H9 (cell line): ENCODE data around the gene ASTN2. TPM values are rescaled to one million over a fixed set of nuclear protein-coding genes. Genes with fewer than 3 reads are reported as not detected.

ENCODE experiments used
- DNase-seq: peaks from one replicate; pipeline ENCODE4 v3.0.0-alpha.2; 2017
- H2AFZ ChIP-seq: one replicate; pipeline ENCODE4 v1.6.1; 2013; ENCODE audit warnings: mild to moderate bottlenecking, low read length, control low read depth, moderate library complexity
- H2AK5ac ChIP-seq: 2 replicates; pipeline ENCODE4 v1.6.1; 2013; ENCODE audit warnings: low read length, control low read depth, mixed read lengths; ENCODE audit not compliant: insufficient read length
- H2BK120ac ChIP-seq: one replicate; pipeline ENCODE4 v1.6.1; 2013; ENCODE audit warnings: low read depth, mild to moderate bottlenecking, low read length, control low read depth, inconsistent platforms; ENCODE audit not compliant: poor library complexity, severe bottlenecking
- H2BK12ac ChIP-seq: 2 replicates; pipeline ENCODE4 v1.6.1; 2013; ENCODE audit warnings: low read length, control low read depth, mixed read lengths, low read depth; ENCODE audit not compliant: insufficient read length
- H2BK15ac ChIP-seq: 2 replicates; pipeline ENCODE4 v1.6.1; 2013; ENCODE audit warnings: low read depth, low read length, control low read depth
- H2BK20ac ChIP-seq: one replicate; pipeline ENCODE4 v1.6.1; 2013; ENCODE audit warnings: low read depth, mild to moderate bottlenecking, low read length, control low read depth, inconsistent platforms; ENCODE audit not compliant: poor library complexity, severe bottlenecking
- H2BK5ac ChIP-seq: 2 replicates; pipeline ENCODE4 v1.6.1; 2013; ENCODE audit warnings: low read length, control low read depth, mixed read lengths; ENCODE audit not compliant: insufficient read length
- H3K14ac ChIP-seq: 2 replicates; pipeline ENCODE4 v1.6.1; 2013; ENCODE audit warnings: low read length, control low read depth; ENCODE audit not compliant: insufficient read depth
- H3K18ac ChIP-seq: 2 replicates; pipeline ENCODE4 v1.6.1; 2013; ENCODE audit warnings: low read depth, mild to moderate bottlenecking, mixed read lengths, low read length, control low read depth; ENCODE audit not compliant: insufficient read length
- H3K23ac ChIP-seq: 2 replicates; pipeline ENCODE4 v1.6.1; 2013; ENCODE audit warnings: low read length, control low read depth, mixed read lengths, low read depth; ENCODE audit not compliant: insufficient read length
- H3K23me2 ChIP-seq: 2 replicates; pipeline ENCODE4 v1.6.1; 2013; ENCODE audit warnings: low read depth, mild to moderate bottlenecking, mixed read lengths, low read length, control low read depth; ENCODE audit not compliant: insufficient read length, poor library complexity, severe bottlenecking
- H3K27ac ChIP-seq: 2 replicates; pipeline ENCODE4 v1.5.1; 2013; ENCODE audit warnings: low read length, control low read depth, mixed read lengths, low read depth; ENCODE audit not compliant: insufficient read length
- H3K27me3 ChIP-seq: 2 replicates; pipeline ENCODE4 v1.6.1; 2013; ENCODE audit warnings: low read length, control low read depth, inconsistent platforms; ENCODE audit not compliant: insufficient read depth
- H3K4ac ChIP-seq: 2 replicates; pipeline ENCODE4 v1.6.1; 2013; ENCODE audit warnings: low read depth, mild to moderate bottlenecking, control low read depth, inconsistent platforms, low read length, moderate library complexity
- H3K4me1 ChIP-seq: 2 replicates; pipeline ENCODE4 v1.6.1; 2013; ENCODE audit warnings: low read length, control low read depth, inconsistent platforms; ENCODE audit not compliant: insufficient read depth
- H3K4me2 ChIP-seq: 2 replicates; pipeline ENCODE4 v1.6.1; 2013; ENCODE audit warnings: low read length, control low read depth, mixed read lengths; ENCODE audit not compliant: insufficient read length, insufficient read depth
- H3K56ac ChIP-seq: 2 replicates; pipeline ENCODE4 v1.6.1; 2013; ENCODE audit warnings: low read depth, mild to moderate bottlenecking, mixed read lengths, low read length, control low read depth; ENCODE audit not compliant: insufficient read length
- H3K79me1 ChIP-seq: 2 replicates; pipeline ENCODE4 v1.6.1; 2013; ENCODE audit warnings: low read depth, mild to moderate bottlenecking, moderate library complexity, low read length, control low read depth, inconsistent platforms; ENCODE audit not compliant: insufficient read depth, poor library complexity, severe bottlenecking
- H3K79me2 ChIP-seq: 2 replicates; pipeline ENCODE4 v1.6.1; 2013; ENCODE audit warnings: low read length, control low read depth, inconsistent platforms; ENCODE audit not compliant: insufficient read depth
- H3K9ac ChIP-seq: 2 replicates; pipeline ENCODE4 v1.6.1; 2013; ENCODE audit warnings: low read length, control low read depth, mixed read lengths; ENCODE audit not compliant: insufficient read length; ENCODE audit errors: extremely low read depth
- H3K9me3 ChIP-seq: one replicate; pipeline ENCODE4 v1.6.1; 2013; ENCODE audit warnings: low read depth, low read length, inconsistent platforms; ENCODE audit not compliant: control insufficient read depth
- H3T11ph ChIP-seq: one replicate; pipeline ENCODE4 v1.6.1; 2013; ENCODE audit warnings: mild to moderate bottlenecking, low read length, control low read depth, inconsistent platforms
- H4K20me1 ChIP-seq: one replicate; pipeline ENCODE4 v1.6.1; 2013; ENCODE audit not compliant: control insufficient read depth, insufficient read length, insufficient read depth
- H4K5ac ChIP-seq: 2 replicates; pipeline ENCODE4 v1.6.1; 2013; ENCODE audit warnings: low read depth, mild to moderate bottlenecking, mixed read lengths, low read length, control low read depth; ENCODE audit not compliant: insufficient read length
- H4K8ac ChIP-seq: replicated peaks from 2 replicates; pipeline ENCODE4 v1.6.1; 2013; ENCODE audit warnings: low read length, control low read depth, mixed read lengths, low read depth; ENCODE audit not compliant: insufficient read length
- H4K91ac ChIP-seq: 2 replicates; pipeline ENCODE4 v1.6.1; 2013; ENCODE audit warnings: low read depth, mild to moderate bottlenecking, moderate library complexity, mixed read lengths, low read length, control low read depth; ENCODE audit not compliant: insufficient read length
- H3K27ac Mint-ChIP-seq, 3 experiments: 2 replicates in 2 of 3; 3 replicates in 1 of 3; pipeline ENCODE4 v1.8.0; 2020 to 2021; ENCODE audit warnings: mixed read lengths in 3 of 3, mild to moderate bottlenecking in 1 of 3, moderate library complexity in 1 of 3
- H3K27me3 Mint-ChIP-seq: 2 replicates; pipeline ENCODE4 v1.8.0; 2021; ENCODE audit warnings: low read depth, mild to moderate bottlenecking, moderate library complexity, mixed read lengths
- H3K36me3 Mint-ChIP-seq, 3 experiments: 2 replicates in 2 of 3; 3 replicates in 1 of 3; pipeline ENCODE4 v1.8.0; 2020 to 2021; ENCODE audit warnings: low read depth in 3 of 3, mixed read lengths in 3 of 3; ENCODE audit not compliant: insufficient read depth in 1 of 3
- H3K4me1 Mint-ChIP-seq, 2 experiments: 2 replicates each; pipeline ENCODE4 v1.8.0; 2020; ENCODE audit warnings: mixed read lengths in 2 of 2
- H3K4me3 Mint-ChIP-seq, 2 experiments: 2 replicates in 1 of 2; 3 replicates in 1 of 2; pipeline ENCODE4 v1.8.0; 2020 to 2021; ENCODE audit warnings: mild to moderate bottlenecking in 2 of 2, mixed read lengths in 2 of 2, moderate library complexity in 1 of 2
- H3K9me3 Mint-ChIP-seq, 2 experiments: 2 replicates in 1 of 2; 3 replicates in 1 of 2; pipeline ENCODE4 v1.8.0; 2020; ENCODE audit warnings: mild to moderate bottlenecking in 2 of 2, mixed read lengths in 2 of 2, moderate library complexity in 1 of 2
- CTCF ChIP-seq: fragments of 200-600 bp; sonication (generic); conservative IDR thresholded peaks from 3 replicates; pipeline ENCODE4 v1.8.0; 2021; ENCODE audit warnings: antibody characterized with exemption, mild to moderate bottlenecking
- WGBS: extraction: QIAGEN DNeasy Blood & Tissue Kit; methylation state at CpG from one replicate; pipeline ENCODE4 v1.1.7; 2013; ENCODE audit warnings: missing lambda C conversion rate, low lambda C conversion rate, mixed read lengths; ENCODE audit not compliant: insufficient read length; ENCODE audit errors: extremely low coverage; 5-methylcytosine and 5-hydroxymethylcytosine counted together
- total RNA-seq: library from RNA; stranded (reverse); gene quantifications from 2 replicates; pipeline ENCODE4 v1.2.1, GENCODE V29; 2021

Gene ASTN2
- total RNA-seq, 1 experiment from 2014 or later, result 9.7 TPM

- Histone ChIP-seq H2BK120ac (no peak overlapping the region), H3K9ac (no peak overlapping the region), H3K27me3 (no peaks in the 10 kb centered on the region), H3K23me2 (no peaks in the 10 kb centered on the region), H3K9me3 (no peaks in the 10 kb centered on the region), H2AFZ (no peak overlapping the region), H4K20me1 (no peaks in the 10 kb centered on the region), H2BK15ac (no peak overlapping the region), H3K14ac (no peak overlapping the region), H3K79me1 (no peaks in the 10 kb centered on the region), H2BK12ac (no peak overlapping the region), H3K4me2 (no peak overlapping the region), H3K4ac (no peak overlapping the region), H4K5ac (no peak overlapping the region), H4K91ac (no peak overlapping the region), H2BK20ac (no peak overlapping the region), H3K23ac (no peak overlapping the region), H3T11ph (no peak overlapping the region), H3K79me2 (no peaks in the 10 kb centered on the region), H4K8ac (no peak overlapping the region), H2BK5ac (no peak overlapping the region), H3K18ac (no peak overlapping the region), H3K56ac (no peak overlapping the region), H2AK5ac (no peak overlapping the region), H3K27ac (no peak overlapping the region), H3K4me1 (peaks cover 3% of the 10 kb centered on the region; the same call in 1 of the 2 replicates)
- Mint-ChIP-seq H3K27me3 (no peaks in the 10 kb centered on the region), H3K9me3 (no peaks in the 10 kb centered on the region), H3K4me1 (peaks cover 7 to 8% of the 10 kb centered on the region in 2 experiments), H3K36me3 (peaks cover 14 to 29% (median 29%) of the 10 kb centered on the region in 3 experiments), H3K4me3 (no peak overlapping the region), H3K27ac (no peak overlapping the region)
- no peak for TF ChIP-seq CTCF
- WGBS, result no CpG with 5 or more reads among the region's 2 CpGs
- DNase-seq, result no peak
These were observed 713.7 kb downstream of the ASTN2 start for GRCh38 chr9:116700882-116701865.
